Measurements from ENCODE around the gene TMTC2.

GRCh38 chr12:82648259-82648909, 38.3 kb upstream of the TMTC2 start:
- TF ChIP-seq YY1 (IDR thresholded peaks at IDR 0.05; ENCODE audit: insufficient read depth, insufficient read length) (no peak), SUZ12 (IDR thresholded peaks at IDR 0.05; ENCODE audit: extremely low read depth, insufficient read depth, insufficient read length) (no peak), ZNF274 (IDR thresholded peaks at IDR 0.05; ENCODE audit: low read depth, low read length) (no peak)
